ENCODE measurements around the gene GALNT17.

DNA sequence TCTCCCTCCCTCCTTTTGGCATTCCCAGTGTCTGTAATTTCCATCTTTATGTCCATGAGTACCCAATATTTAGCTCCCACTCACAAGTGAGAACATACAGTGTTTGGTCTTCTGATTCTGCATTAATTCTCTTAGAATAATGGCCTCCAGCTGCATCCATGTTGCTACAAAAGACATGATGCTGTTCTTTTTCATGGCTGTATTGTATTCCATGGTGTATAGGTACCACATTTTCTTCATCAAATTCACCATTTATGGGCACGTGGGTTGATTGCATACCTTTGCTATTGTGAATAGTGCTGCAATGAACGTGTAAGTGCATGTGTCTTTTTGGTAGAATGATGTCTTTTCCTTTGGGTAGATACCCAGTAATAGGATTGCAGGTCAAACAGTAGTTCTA lies 576.8 kb downstream of the GALNT17 start:
- TF ChIP-seq, protein P1, sequence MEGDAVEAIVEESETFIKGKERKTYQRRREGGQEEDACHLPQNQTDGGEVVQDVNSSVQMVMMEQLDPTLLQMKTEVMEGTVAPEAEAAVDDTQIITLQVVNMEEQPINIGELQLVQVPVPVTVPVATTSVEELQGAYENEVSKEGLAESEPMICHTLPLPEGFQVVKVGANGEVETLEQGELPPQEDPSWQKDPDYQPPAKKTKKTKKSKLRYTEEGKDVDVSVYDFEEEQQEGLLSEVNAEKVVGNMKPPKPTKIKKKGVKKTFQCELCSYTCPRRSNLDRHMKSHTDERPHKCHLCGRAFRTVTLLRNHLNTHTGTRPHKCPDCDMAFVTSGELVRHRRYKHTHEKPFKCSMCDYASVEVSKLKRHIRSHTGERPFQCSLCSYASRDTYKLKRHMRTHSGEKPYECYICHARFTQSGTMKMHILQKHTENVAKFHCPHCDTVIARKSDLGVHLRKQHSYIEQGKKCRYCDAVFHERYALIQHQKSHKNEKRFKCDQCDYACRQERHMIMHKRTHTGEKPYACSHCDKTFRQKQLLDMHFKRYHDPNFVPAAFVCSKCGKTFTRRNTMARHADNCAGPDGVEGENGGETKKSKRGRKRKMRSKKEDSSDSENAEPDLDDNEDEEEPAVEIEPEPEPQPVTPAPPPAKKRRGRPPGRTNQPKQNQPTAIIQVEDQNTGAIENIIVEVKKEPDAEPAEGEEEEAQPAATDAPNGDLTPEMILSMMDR (IDR thresholded peaks at IDR 0.05) = no peak
- no peak for TF ChIP-seq TCF7L2 (IDR thresholded peaks at IDR 0.05; ENCODE audit: low read depth, low read length)
- TF ChIP-seq POLR2AphosphoS5 (IDR thresholded peaks at IDR 0.05; ENCODE audit: low read depth, low read length) = no peak
